Mesothelial cell of epicardium (in vitro differentiated cells): ENCODE measurements around the gene TCF15. TPM values are rescaled to one million over a fixed set of nuclear protein-coding genes. Genes with fewer than 3 reads are reported as not detected.

Source experiments
- DNase-seq, 2 experiments: peaks; one replicate each; pipeline ENCODE4 v3.0.0; 2021; ENCODE audit warnings: low spot score in 2 of 2; ENCODE audit not compliant: unreplicated experiment in 2 of 2
- H3K27ac Mint-ChIP-seq: 2 replicates; pipeline ENCODE4 v1.8.0; 2021; ENCODE audit warnings: mixed read lengths
- H3K27me3 Mint-ChIP-seq: 2 replicates; pipeline ENCODE4 v1.8.0; 2021; ENCODE audit warnings: low read depth, mixed read lengths
- H3K36me3 Mint-ChIP-seq: 2 replicates; pipeline ENCODE4 v1.8.0; 2021; ENCODE audit warnings: mixed read lengths
- H3K4me1 Mint-ChIP-seq: 2 replicates; pipeline ENCODE4 v1.8.0; 2021; ENCODE audit warnings: mixed read lengths
- H3K4me3 Mint-ChIP-seq: 2 replicates; pipeline ENCODE4 v1.8.0; 2021; ENCODE audit warnings: mild to moderate bottlenecking, moderate library complexity, mixed read lengths
- H3K9me3 Mint-ChIP-seq: 2 replicates; pipeline ENCODE4 v1.8.0; 2021; ENCODE audit warnings: mixed read lengths
- CTCF ChIP-seq: fragments of 200-600 bp; sonication (generic); IDR thresholded peaks from one replicate; pipeline ENCODE4 v1.5.0; 2021; ENCODE audit warnings: antibody characterized with exemption; ENCODE audit not compliant: unreplicated experiment
- total RNA-seq: library from RNA; stranded (reverse); gene quantifications from 3 replicates; pipeline ENCODE4 v1.2.1, GENCODE V29; 2021

Gene TCF15
- total RNA-seq, 1 donor from 2014 or later: 0.74 TPM

DNA sequence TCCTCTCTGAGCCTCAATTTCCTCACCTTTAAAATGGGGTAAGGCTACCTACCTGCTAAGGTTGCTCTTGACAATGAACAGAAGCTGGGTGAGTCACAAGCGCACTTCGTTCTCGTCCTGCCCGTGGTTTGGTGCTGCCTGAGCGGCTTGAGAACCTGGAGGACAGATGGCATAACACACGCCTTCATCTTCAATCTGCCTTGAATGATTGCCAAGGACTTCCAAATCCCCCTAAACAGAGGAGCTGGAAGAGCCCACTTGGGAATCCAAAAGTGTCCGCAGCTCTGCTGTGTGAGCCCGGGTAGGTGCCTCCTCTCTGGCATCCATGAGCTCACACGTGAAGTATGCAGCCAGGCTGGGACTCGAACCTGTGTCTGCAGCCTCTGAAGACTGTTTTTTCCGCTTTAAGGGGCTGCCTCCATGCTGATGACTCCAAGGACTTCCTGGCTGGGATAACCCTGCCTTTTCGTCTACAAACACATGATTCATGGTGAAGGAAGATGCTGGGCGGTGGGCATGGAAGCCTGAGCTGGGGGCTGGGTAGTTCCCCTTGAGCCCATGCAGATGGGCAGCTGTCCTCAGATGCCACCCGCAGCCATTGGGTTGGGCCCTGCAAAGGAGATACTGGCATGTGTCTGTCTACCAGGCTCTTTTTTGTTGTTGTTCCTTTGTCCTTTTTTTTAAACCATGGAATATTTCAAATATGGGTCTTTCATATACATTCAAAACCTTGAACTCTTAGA is 41.3 kb downstream of the TCF15 start:
- Mint-ChIP-seq H3K4me1 (peaks cover 23% of the 10 kb centered on the region), H3K27ac (no peak overlapping the region), H3K27me3 (no peaks in the 10 kb centered on the region), H3K36me3 (no peaks in the 10 kb centered on the region), H3K9me3 (no peaks in the 10 kb centered on the region), H3K4me3 (no peak overlapping the region)
- DNase-seq: no peak
- no peak for TF ChIP-seq CTCF

DNA sequence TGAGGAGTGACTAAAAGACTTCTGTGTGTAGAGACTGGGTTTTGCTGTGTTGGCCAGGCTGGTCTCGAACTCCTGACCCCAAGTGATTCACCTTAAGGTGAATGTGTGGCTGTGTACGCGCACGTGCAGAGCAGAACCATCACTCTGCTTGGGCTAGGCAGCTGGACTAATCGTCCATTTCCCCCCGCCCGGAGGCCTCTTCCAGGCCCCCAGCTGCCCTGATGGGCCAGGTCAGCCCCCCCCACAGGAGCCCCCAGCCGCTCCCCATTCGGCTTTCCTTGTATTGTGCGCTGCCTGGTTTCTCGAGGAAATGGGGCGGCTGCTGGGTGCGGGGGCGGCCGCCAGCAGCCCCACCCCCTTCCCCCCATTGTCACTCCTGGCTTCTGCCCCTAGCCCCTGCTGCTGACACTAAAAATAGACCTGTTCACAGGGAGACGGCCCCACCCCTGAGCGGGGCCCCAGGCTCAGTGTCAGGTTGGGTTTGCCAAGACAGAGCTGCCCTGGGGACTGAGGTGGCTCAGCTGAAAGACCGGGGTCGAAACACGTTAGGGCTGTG is 41.9 kb downstream of the TCF15 start:
- Mint-ChIP-seq H3K4me1 (peaks cover 20% of the 10 kb centered on the region), H3K27ac (no peak overlapping the region), H3K27me3 (no peaks in the 10 kb centered on the region), H3K4me3 (no peak overlapping the region), H3K36me3 (no peaks in the 10 kb centered on the region), H3K9me3 (no peaks in the 10 kb centered on the region)
- TF ChIP-seq CTCF: no peak
- no peak for DNase-seq

DNA sequence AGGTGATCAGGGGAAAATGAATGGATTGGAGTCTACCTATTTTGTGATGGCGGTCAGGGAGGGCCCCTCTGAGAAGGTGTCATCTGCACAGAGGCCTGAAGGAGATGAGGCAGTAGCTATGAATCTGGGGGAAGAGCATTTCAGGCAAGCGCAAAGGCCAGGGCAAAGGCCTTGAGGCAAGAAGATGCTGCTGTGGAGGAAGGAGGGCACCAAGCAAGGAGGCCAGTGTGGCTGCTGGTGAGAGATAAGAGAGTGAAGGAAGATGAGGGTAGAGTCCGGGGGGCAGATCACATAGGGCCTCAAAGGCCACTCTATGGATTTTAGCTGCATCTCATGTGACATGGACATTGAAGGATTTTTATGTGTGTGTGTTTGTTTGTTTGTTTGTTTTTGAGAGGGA is 45.9 kb downstream of the TCF15 start:
- no peak overlapping the region for H3K4me3 Mint-ChIP-seq
- no peak for TF ChIP-seq CTCF
- no peaks in the 10 kb centered on the region for H3K9me3 Mint-ChIP-seq
- peaks cover 5% of the 10 kb centered on the region for H3K4me1 Mint-ChIP-seq
- no peaks in the 10 kb centered on the region for H3K36me3 Mint-ChIP-seq
- no peak overlapping the region for H3K27ac Mint-ChIP-seq
- DNase-seq: no peak
- H3K27me3 Mint-ChIP-seq: peaks cover 20% of the 10 kb centered on the region

- no peak overlapping the region for H3K27ac Mint-ChIP-seq
- no peaks in the 10 kb centered on the region for H3K9me3 Mint-ChIP-seq
- H3K4me3 Mint-ChIP-seq: no peak overlapping the region
Measured at GRCh38 chr20:563187-563586, 46.9 kb downstream of the TCF15 start.

DNA sequence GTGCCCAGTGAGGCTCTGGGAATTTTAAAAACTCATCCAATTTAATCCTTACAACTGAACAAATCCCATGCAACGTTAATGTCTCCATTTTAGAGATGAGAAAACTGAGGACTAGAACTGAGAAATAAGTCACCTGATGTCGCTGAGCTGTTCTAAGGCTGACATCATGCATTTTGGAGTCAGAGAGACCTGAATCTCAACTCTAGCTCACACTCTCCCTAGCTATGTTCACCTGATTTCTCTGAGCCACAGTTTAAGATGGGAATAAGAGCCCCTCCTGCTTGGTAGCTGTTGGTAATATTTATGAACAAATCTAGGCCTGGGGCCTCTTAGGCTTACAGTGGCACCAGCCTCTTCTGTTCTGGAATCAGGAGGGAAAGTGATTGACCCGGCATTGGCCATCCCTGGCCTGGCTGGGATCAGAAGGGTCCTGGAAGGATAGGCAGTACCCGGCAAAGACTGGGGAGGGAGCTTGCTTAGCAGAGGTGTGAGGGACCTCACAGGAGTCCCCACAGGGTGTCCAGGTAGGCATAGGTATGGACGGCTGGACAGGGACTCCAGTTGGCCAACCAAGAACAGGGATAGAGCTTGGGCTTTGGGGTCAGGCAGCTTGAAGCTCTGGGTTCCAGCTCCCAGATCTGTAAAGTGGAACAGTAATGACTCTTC is 47.7 kb downstream of the TCF15 start:
- H3K4me3 Mint-ChIP-seq: no peak overlapping the region
- H3K27me3 Mint-ChIP-seq: peaks cover 20% of the 10 kb centered on the region
- H3K27ac Mint-ChIP-seq: no peak overlapping the region
- DNase-seq: no peak
- no peaks in the 10 kb centered on the region for H3K4me1 Mint-ChIP-seq
- no peaks in the 10 kb centered on the region for H3K9me3 Mint-ChIP-seq
- H3K36me3 Mint-ChIP-seq: no peaks in the 10 kb centered on the region
- TF ChIP-seq CTCF: no peak

More at GRCh38 chr20:563187-563586, 46.9 kb downstream of the TCF15 start:
- DNase-seq: no peak
- H3K36me3 Mint-ChIP-seq: no peaks in the 10 kb centered on the region
- peaks cover 20% of the 10 kb centered on the region for H3K27me3 Mint-ChIP-seq
- no peak for TF ChIP-seq CTCF
- H3K4me1 Mint-ChIP-seq: no peaks in the 10 kb centered on the region
